Calu3 (cell line): ENCODE measurements around the gene SERPING1. TPM values are rescaled to one million over a fixed set of nuclear protein-coding genes. Genes with fewer than 3 reads are reported as not detected.

ENCODE experiments used
- BruUV-seq: library from RNA; stranded (reverse); fragments of 400-500 nt; replicated peaks from 2 replicates; lab custom pipeline; 2021; lab: Mats Ljungman, UMichigan
- CTCF ChIA-PET: fragments of 300-600 bp; sonication (Branson Sonifier 250); formaldehyde crosslinking; loops from one replicate; lab custom pipeline; 2022; ENCODE audit warnings: antibody characterized with exemption; lab: Charles Lee
- DNase-seq: peaks from one replicate; pipeline ENCODE4 v3.0.0; 2022
- H3K27ac Mint-ChIP-seq: one replicate; pipeline ENCODE4 v1.8.0; 2022; ENCODE audit warnings: mixed read lengths; ENCODE audit not compliant: unreplicated experiment
- H3K27me3 Mint-ChIP-seq: one replicate; pipeline ENCODE4 v1.8.0; 2022; ENCODE audit warnings: mixed read lengths; ENCODE audit not compliant: unreplicated experiment
- H3K36me3 Mint-ChIP-seq: one replicate; pipeline ENCODE4 v1.8.0; 2022; ENCODE audit warnings: mild to moderate bottlenecking, moderate library complexity, mixed read lengths; ENCODE audit not compliant: insufficient read depth, unreplicated experiment
- H3K4me1 Mint-ChIP-seq: one replicate; pipeline ENCODE4 v1.8.0; 2022; ENCODE audit warnings: mild to moderate bottlenecking, low read depth, mixed read lengths; ENCODE audit not compliant: unreplicated experiment
- H3K4me3 Mint-ChIP-seq: one replicate; pipeline ENCODE4 v1.8.0; 2022; ENCODE audit warnings: mild to moderate bottlenecking, low read depth, moderate library complexity, mixed read lengths; ENCODE audit not compliant: unreplicated experiment
- H3K9me3 Mint-ChIP-seq: one replicate; pipeline ENCODE4 v1.8.0; 2022; ENCODE audit warnings: low read depth, mixed read lengths; ENCODE audit not compliant: unreplicated experiment
- intact Hi-C: fragments of 100-400 bp; cut with micrococcal nuclease; formaldehyde crosslinking; loops from one replicate; pipeline ENCODE4 v1.10.0; 2022; ENCODE audit not compliant: unreplicated experiment
- total RNA-seq: library from RNA; stranded (reverse); gene quantifications from 2 replicates; pipeline ENCODE4 v1.2.3, GENCODE V29; 2022
- TF ChIP-seq, protein P1 (sequence below): fragments of 200-600 bp; IDR thresholded peaks from one replicate; pipeline ENCODE4 v1.8.0; 2022; ENCODE audit warnings: antibody characterized with exemption; ENCODE audit not compliant: unreplicated experiment

The SERPING1 gene
- total RNA-seq, 1 experiment from 2014 or later, result 61.8 TPM

DNA sequence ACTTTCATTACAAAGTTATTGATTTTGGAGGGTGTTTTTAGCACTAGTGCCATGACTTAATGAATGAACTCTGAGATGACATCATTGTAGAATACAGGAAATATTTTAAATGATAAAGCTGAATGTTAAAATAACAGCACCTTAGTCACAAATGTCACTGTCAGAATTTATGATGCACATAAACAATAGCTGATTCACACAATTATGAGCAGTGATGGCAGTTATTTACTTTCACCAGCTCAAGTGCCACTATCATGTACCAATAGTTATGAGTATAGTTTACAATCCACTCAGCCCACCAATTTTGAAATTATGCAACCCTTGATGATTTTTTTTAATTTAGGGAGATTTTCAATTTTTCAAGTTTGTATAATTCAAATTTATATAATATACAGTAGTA lies 23.0 kb downstream of the SERPING1 start:
- Mint-ChIP-seq H3K27ac (no peak overlapping the region), H3K9me3 (no peaks in the 10 kb centered on the region), H3K36me3 (no peaks in the 10 kb centered on the region), H3K4me1 (no peaks in the 10 kb centered on the region), H3K4me3 (no peak overlapping the region), H3K27me3 (no peaks in the 10 kb centered on the region)
- CTCF ChIA-PET, result interaction anchor here (0.5 kb wide), 1 partner anchor 21 kb away, joined by 3 read pairs; no protein-coding TSS in a partner anchor
- BruUV-seq, result no TSS peak
- TF ChIP-seq, protein P1, sequence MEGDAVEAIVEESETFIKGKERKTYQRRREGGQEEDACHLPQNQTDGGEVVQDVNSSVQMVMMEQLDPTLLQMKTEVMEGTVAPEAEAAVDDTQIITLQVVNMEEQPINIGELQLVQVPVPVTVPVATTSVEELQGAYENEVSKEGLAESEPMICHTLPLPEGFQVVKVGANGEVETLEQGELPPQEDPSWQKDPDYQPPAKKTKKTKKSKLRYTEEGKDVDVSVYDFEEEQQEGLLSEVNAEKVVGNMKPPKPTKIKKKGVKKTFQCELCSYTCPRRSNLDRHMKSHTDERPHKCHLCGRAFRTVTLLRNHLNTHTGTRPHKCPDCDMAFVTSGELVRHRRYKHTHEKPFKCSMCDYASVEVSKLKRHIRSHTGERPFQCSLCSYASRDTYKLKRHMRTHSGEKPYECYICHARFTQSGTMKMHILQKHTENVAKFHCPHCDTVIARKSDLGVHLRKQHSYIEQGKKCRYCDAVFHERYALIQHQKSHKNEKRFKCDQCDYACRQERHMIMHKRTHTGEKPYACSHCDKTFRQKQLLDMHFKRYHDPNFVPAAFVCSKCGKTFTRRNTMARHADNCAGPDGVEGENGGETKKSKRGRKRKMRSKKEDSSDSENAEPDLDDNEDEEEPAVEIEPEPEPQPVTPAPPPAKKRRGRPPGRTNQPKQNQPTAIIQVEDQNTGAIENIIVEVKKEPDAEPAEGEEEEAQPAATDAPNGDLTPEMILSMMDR, result no peak
- intact Hi-C loops, result no loop called here
- no peak for DNase-seq

DNA sequence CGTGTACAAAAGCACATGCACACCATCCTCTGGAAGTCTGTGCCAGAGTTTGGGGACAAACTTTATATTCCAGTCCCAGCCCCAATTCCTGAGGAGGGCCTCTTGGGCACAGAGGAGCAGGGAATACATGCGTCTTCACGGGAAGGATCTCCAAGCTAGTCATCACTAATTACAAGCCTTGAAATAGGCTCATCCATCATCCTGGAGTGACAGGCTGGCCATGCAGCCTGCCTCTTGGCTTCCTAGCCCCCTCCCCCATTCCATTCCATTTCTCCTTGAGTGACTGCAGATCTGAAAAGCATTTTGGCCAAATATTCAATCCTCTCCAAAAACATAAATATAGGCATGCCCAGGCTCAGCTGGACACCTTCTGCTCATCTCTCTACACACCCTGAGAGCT lies 24.8 kb downstream of the SERPING1 start:
- no peak overlapping the region for H3K27ac Mint-ChIP-seq
- H3K9me3 Mint-ChIP-seq, result no peaks in the 10 kb centered on the region
- no peaks in the 10 kb centered on the region for H3K4me1 Mint-ChIP-seq
- CTCF ChIA-PET, result no interaction called here
- H3K27me3 Mint-ChIP-seq, result no peaks in the 10 kb centered on the region
- intact Hi-C loops, result no loop called here
- TF ChIP-seq, protein P1, result no peak
- H3K4me3 Mint-ChIP-seq, result no peak overlapping the region
- no peaks in the 10 kb centered on the region for H3K36me3 Mint-ChIP-seq
- DNase-seq, result no peak
- no TSS peak for BruUV-seq

DNA sequence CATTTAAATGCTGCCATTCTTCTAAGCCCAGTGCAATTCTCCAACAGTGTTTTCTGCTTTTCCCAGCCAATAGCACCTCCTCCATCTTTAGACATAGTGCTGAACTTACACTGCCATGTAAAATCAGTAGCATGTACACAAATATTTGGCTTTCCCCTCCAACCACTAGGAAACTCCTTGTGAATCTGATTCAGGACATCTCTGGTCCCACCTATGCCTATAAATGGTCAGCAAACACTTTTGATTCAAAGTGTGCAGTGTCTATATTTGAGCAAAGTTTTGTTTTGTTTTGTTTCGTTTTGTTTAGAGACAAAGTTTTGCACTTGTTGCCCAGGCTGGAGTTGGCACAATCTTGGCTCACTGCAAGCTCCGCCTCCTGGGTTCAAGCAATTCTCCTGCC lies 27.4 kb downstream of the SERPING1 start:
- H3K27me3 Mint-ChIP-seq, result no peaks in the 10 kb centered on the region
- H3K27ac Mint-ChIP-seq, result no peak overlapping the region
- H3K4me3 Mint-ChIP-seq, result no peak overlapping the region
- H3K9me3 Mint-ChIP-seq, result peaks cover 3% of the 10 kb centered on the region
- TF ChIP-seq, protein P1, result no peak
- intact Hi-C loops, result no loop called here
- CTCF ChIA-PET, result no interaction called here
- H3K4me1 Mint-ChIP-seq, result no peaks in the 10 kb centered on the region
- no peaks in the 10 kb centered on the region for H3K36me3 Mint-ChIP-seq
- DNase-seq, result no peak
- BruUV-seq, result no TSS peak

DNA sequence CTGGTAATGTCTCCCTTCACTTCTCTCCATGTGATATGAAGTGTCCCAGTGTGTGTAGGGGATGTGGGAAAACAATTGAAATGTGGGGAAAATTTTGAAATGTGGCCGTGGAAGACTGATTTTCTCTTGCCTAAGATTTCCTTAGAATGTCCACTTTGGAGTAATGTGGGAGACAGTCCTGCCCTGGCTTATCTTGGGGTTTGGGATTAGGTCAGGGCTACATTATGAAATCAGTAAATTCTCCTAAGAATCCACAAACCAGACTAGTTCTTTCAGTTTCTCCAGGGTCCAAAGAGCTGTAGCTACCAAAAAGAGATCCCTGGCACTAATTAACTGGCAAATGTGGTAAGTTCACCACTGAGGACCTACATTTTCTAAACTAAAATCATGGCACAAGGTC lies 29.4 kb downstream of the SERPING1 start:
- Mint-ChIP-seq H3K27me3 (peaks cover 17% of the 10 kb centered on the region), H3K27ac (no peak overlapping the region), H3K4me1 (no peaks in the 10 kb centered on the region), H3K9me3 (peaks cover 3% of the 10 kb centered on the region), H3K4me3 (no peak overlapping the region), H3K36me3 (no peaks in the 10 kb centered on the region)
- DNase-seq, result no peak
- CTCF ChIA-PET, result no interaction called here
- TF ChIP-seq, protein P1, result no peak
- intact Hi-C loops, result no loop called here
- BruUV-seq, result no TSS peak
